Peyer's patch (tissue), 4 donors: ENCODE data around the gene AKAP6. TPM values are rescaled to one million over a fixed set of nuclear protein-coding genes. Genes with fewer than 3 reads are reported as not detected.

Source experiments
- DNase-seq, 3 donors: peaks; one replicate each; pipeline ENCODE4 v3.0.0-alpha.2; 2017 to 2019
- H3K27ac ChIP-seq, 4 donors: fragments of 200-600 bp; sonication (generic); one replicate each; pipeline ENCODE4 v1.5.1; 2016 to 2019
- H3K27me3 ChIP-seq, 2 donors: fragments of 200-600 bp; sonication (generic); one replicate each; pipeline ENCODE4 v1.5.1; 2019
- H3K36me3 ChIP-seq, 3 donors: fragments of 200-600 bp; sonication (generic); one replicate each; pipeline ENCODE4 v1.5.1; 2016 to 2019
- H3K4me1 ChIP-seq, 4 donors: fragments of 200-600 bp; sonication (generic); one replicate each; pipeline ENCODE4 v1.5.1; 2016 to 2019
- H3K4me3 ChIP-seq, 4 donors: fragments of 200-600 bp; sonication (generic); 1 replicate in 3 of 4; 2 replicates in 1 of 4; pipeline ENCODE4 v1.5.1; 2016 to 2019; ENCODE audit warnings: mild to moderate bottlenecking in 1 of 4
- H3K9me3 ChIP-seq, 4 donors: fragments of 200-600 bp; sonication (generic); one replicate each; pipeline ENCODE4 v1.5.1; 2016 to 2019; ENCODE audit warnings: mild to moderate bottlenecking in 1 of 4
- CTCF ChIP-seq, 6 experiments: fragments of 450-650 bp in 4 of 6; fragments of 200-600 bp in 2 of 6; sonication (generic) in 1 of 6; IDR thresholded peaks; one replicate each; pipeline ENCODE4 v1.5.1; 2017 to 2019; ENCODE audit warnings: antibody characterized with exemption in 6 of 6, mild to moderate bottlenecking in 3 of 6, moderate library complexity in 1 of 6
- POLR2A ChIP-seq, 2 donors: fragments of 450-650 bp; IDR thresholded peaks; one replicate each; pipeline ENCODE4 v1.5.1; 2017; ENCODE audit warnings: antibody characterized with exemption in 2 of 2, mild to moderate bottlenecking in 2 of 2, moderate library complexity in 2 of 2
- total RNA-seq, 4 donors: library from RNA; depleted of rRNA; stranded (reverse); fragments of >200 nt; gene quantifications; one replicate each; pipeline ENCODE4 v1.1.0, GENCODE V29; 2016

AKAP6 gene
- total RNA-seq, 4 donors from 2014 or later: 7.6 to 21.5 (median 12.2) TPM

GRCh38 chr14:32719601-32720000, 390.5 kb downstream of the AKAP6 start:
- no peaks in the 10 kb centered on the region for H3K9me3 ChIP-seq
- TF ChIP-seq CTCF (IDR thresholded peaks at IDR 0.05): no peak
- TF ChIP-seq POLR2A (IDR thresholded peaks at IDR 0.05): no peak
- no peak overlapping the region for H3K27ac ChIP-seq
- DNase-seq: no peak
- H3K4me1 ChIP-seq: no peaks in the 10 kb centered on the region
- H3K27me3 ChIP-seq: no peaks in the 10 kb centered on the region
- H3K36me3 ChIP-seq: no peaks in the 10 kb centered on the region
- no peak overlapping the region for H3K4me3 ChIP-seq

- no peak overlapping the region for H3K27ac ChIP-seq
- H3K4me3 ChIP-seq: no peak overlapping the region
- H3K4me1 ChIP-seq: no peaks in the 10 kb centered on the region
- H3K27me3 ChIP-seq: no peaks in the 10 kb centered on the region
- TF ChIP-seq CTCF (IDR thresholded peaks at IDR 0.05) (no peak), POLR2A (IDR thresholded peaks at IDR 0.05) (no peak)
- H3K9me3 ChIP-seq: no peaks in the 10 kb centered on the region
- DNase-seq: no peak
- no peaks in the 10 kb centered on the region for H3K36me3 ChIP-seq
These were observed 391.8 kb downstream of the AKAP6 start for GRCh38 chr14:32720927-32721326.

GRCh38 chr14:32722631-32723183, 393.6 kb downstream of the AKAP6 start:
- H3K9me3 ChIP-seq: no peaks in the 10 kb centered on the region
- H3K27me3 ChIP-seq: no peaks in the 10 kb centered on the region
- no peaks in the 10 kb centered on the region for H3K36me3 ChIP-seq
- no peak for DNase-seq
- TF ChIP-seq POLR2A (IDR thresholded peaks at IDR 0.05): no peak
- TF ChIP-seq CTCF (IDR thresholded peaks at IDR 0.05): no peak
- no peak overlapping the region for H3K27ac ChIP-seq
- no peak overlapping the region for H3K4me3 ChIP-seq
- H3K4me1 ChIP-seq: no peaks in the 10 kb centered on the region

- Histone ChIP-seq H3K4me3 (no peak overlapping the region), H3K36me3 (no peaks in the 10 kb centered on the region), H3K27ac (peak overlapping the region in 1 of 4 donors; percentile 31), H3K4me1 (no peaks in the 10 kb centered on the region), H3K9me3 (no peaks in the 10 kb centered on the region), H3K27me3 (no peaks in the 10 kb centered on the region)
- no peak for TF ChIP-seq CTCF (IDR thresholded peaks at IDR 0.05)
- TF ChIP-seq POLR2A (IDR thresholded peaks at IDR 0.05): no peak
- no peak for DNase-seq
These were observed 395.9 kb downstream of the AKAP6 start for GRCh38 chr14:32724867-32725471.

- TF ChIP-seq CTCF (IDR thresholded peaks at IDR 0.05): no peak
- TF ChIP-seq POLR2A (IDR thresholded peaks at IDR 0.05): no peak
- no peaks in the 10 kb centered on the region for H3K4me1 ChIP-seq
- H3K4me3 ChIP-seq: no peak overlapping the region
- H3K9me3 ChIP-seq: no peaks in the 10 kb centered on the region
- H3K27ac ChIP-seq: no peak overlapping the region
- H3K27me3 ChIP-seq: no peaks in the 10 kb centered on the region
- no peaks in the 10 kb centered on the region for H3K36me3 ChIP-seq
- DNase-seq: no peak
These were observed 397.4 kb downstream of the AKAP6 start for GRCh38 chr14:32726516-32726915.
